ENCODE data around the gene GJD4.

GJD4 gene

GRCh38 chr10:35605191-35605590 is at the start of gene GJD4:
TSS of gene GJD4 (plus strand) at chr10:35605341. CDS start at chr10:35605568, 227 bp downstream.
- no peak for DNase-seq

- no peak for DNase-seq
Measured at GRCh38 chr10:35555962-35556930, 48.9 kb upstream of the GJD4 start.

GRCh38 chr10:35558276-35558675 is 46.9 kb upstream of the GJD4 start:
- DNase-seq, result no peak

- no peak for DNase-seq
Measured at GRCh38 chr10:35559416-35559815, 45.7 kb upstream of the GJD4 start.

GRCh38 chr10:35561715-35562114 is 43.4 kb upstream of the GJD4 start:
- no peak for DNase-seq

GRCh38 chr10:35562427-35562826 is 42.7 kb upstream of the GJD4 start:
- no peak for DNase-seq

GRCh38 chr10:35563261-35563891 is 41.8 kb upstream of the GJD4 start:
- DNase-seq, result peak; percentile 65

GRCh38 chr10:35564341-35564968 is 40.7 kb upstream of the GJD4 start:
- no peak for DNase-seq

GRCh38 chr10:35565602-35566081 is 39.5 kb upstream of the GJD4 start:
- no peak for DNase-seq

- DNase-seq, result no peak
Measured at GRCh38 chr10:35567951-35568350, 37.2 kb upstream of the GJD4 start.

- DNase-seq, result no peak
Measured at GRCh38 chr10:35568483-35569015, 36.6 kb upstream of the GJD4 start.

GRCh38 chr10:35569111-35569707 is 35.9 kb upstream of the GJD4 start:
- DNase-seq, result no peak

- DNase-seq, result no peak
Measured at GRCh38 chr10:35569836-35570235, 35.3 kb upstream of the GJD4 start.

GRCh38 chr10:35570397-35570796 is 34.7 kb upstream of the GJD4 start:
- DNase-seq, result no peak

- DNase-seq, result no peak
Measured at GRCh38 chr10:35572583-35572982, 32.6 kb upstream of the GJD4 start.

GRCh38 chr10:35573796-35574195 is 31.3 kb upstream of the GJD4 start:
- no peak for DNase-seq

GRCh38 chr10:35574924-35575352 is 30.2 kb upstream of the GJD4 start:
- DNase-seq, result no peak

GRCh38 chr10:35575640-35576039 is 29.5 kb upstream of the GJD4 start:
- no peak for DNase-seq

- no peak for DNase-seq
Measured at GRCh38 chr10:35576730-35577129, 28.4 kb upstream of the GJD4 start.

GRCh38 chr10:35577926-35578617 is 27.1 kb upstream of the GJD4 start:
- DNase-seq, result no peak

- no peak for DNase-seq
Measured at GRCh38 chr10:35578618-35578956, 26.6 kb upstream of the GJD4 start.

GRCh38 chr10:35579116-35579515 is 26.0 kb upstream of the GJD4 start:
- DNase-seq, result no peak
